ENCODE data around the gene SPARCL1.
"Not testable (repeated sequence)": the region's sequence is repeated elsewhere in the genome, so short reads cannot be mapped to it uniquely, and the experiment has no call there.

Gene SPARCL1, protein sequence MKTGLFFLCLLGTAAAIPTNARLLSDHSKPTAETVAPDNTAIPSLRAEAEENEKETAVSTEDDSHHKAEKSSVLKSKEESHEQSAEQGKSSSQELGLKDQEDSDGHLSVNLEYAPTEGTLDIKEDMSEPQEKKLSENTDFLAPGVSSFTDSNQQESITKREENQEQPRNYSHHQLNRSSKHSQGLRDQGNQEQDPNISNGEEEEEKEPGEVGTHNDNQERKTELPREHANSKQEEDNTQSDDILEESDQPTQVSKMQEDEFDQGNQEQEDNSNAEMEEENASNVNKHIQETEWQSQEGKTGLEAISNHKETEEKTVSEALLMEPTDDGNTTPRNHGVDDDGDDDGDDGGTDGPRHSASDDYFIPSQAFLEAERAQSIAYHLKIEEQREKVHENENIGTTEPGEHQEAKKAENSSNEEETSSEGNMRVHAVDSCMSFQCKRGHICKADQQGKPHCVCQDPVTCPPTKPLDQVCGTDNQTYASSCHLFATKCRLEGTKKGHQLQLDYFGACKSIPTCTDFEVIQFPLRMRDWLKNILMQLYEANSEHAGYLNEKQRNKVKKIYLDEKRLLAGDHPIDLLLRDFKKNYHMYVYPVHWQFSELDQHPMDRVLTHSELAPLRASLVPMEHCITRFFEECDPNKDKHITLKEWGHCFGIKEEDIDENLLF

DNA sequence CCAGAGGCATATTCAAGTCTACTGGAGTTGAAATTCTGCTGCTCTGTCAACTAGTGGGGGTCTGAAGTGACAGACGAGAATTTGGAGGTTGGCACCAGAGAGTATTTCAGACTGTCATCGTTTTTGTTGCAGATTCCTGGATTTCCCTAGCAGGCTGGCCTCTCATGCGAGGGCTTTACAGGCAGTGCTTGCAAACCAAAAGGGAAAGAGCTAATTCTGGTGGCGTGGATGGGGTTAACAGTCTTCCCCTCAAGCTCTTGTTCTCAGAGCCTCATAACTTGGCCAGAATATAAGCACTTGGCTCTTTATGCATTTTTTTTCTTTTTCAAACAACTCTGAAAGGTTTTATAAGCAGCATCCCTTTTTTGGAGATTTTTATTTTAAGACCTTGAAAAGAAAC lies at the start of gene SPARCL1:
Gene SPARCL1 (minus strand): TSS at position 190 of the 400 bp plus-strand sequence. CDS start 29,802 bp downstream, outside the sequence.
- Histone ChIP-seq H3K27me3 (ENCODE audit: insufficient read depth, low read length) (no peaks in the 10 kb centered on the region), H2AFZ (ENCODE audit: low read depth, low read length) (no peak within 1 kb of the TSS), H3K4me1 (ENCODE audit: insufficient read depth, low read length) (peaks cover 48% of the 10 kb centered on the region), H3K4me3 (ENCODE audit: low read length) (no peak within 1 kb of the TSS), H3K9me3 (ENCODE audit: low read length) (no peaks in the 10 kb centered on the region), H3K36me3 (ENCODE audit: insufficient read depth, low read length) (no peaks in the 10 kb centered on the region)

DNA sequence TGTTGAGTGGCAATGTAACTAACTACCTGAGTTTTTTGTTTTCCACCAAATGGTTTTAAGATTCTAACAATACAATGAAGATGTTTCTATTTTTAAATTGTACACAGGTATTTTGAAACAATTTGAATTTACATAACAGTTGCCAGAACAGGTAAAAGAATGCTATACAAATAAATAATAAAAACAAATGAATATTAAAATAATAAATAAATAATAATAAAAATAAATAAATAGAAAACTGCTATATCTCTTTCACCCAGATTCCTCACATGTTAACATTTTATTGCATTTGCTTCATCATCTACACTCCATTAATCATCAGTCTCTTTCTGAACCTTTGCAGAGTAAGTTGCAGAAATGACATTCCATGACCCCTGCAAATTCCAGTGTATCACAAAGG lies 46.8 kb upstream of the SPARCL1 start:
- H3K9me3 ChIP-seq (ENCODE audit: low read length): no peaks in the 10 kb centered on the region
- H3K4me3 ChIP-seq (ENCODE audit: low read length): no peak overlapping the region
- H3K36me3 ChIP-seq (ENCODE audit: insufficient read depth, low read length): no peaks in the 10 kb centered on the region
- H2AFZ ChIP-seq (ENCODE audit: low read depth, low read length): no peak overlapping the region
- H3K27me3 ChIP-seq (ENCODE audit: insufficient read depth, low read length): no peaks in the 10 kb centered on the region
- no peaks in the 10 kb centered on the region for H3K4me1 ChIP-seq (ENCODE audit: insufficient read depth, low read length)

DNA sequence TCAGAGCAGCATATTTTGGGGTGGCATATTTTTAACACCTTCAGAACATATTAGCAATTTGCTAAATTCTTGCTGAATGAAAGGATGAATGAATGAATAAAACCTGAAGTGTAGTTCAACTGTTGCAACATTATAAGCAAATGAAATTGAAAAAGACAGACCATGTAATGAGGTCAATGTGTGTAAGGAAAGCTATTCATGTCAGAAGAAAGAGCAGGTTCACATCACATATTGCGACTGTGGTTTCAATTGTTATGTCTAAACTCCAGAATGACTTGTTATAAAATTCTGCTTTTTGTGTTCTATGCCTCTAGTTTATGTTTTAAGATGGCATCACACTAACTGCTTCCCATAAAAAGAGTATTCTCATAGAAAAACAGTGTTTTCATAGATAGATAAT lies 46.2 kb upstream of the SPARCL1 start:
- Histone ChIP-seq H3K4me3 (ENCODE audit: low read length) (no peak overlapping the region), H3K27me3 (ENCODE audit: insufficient read depth, low read length) (no peaks in the 10 kb centered on the region), H3K36me3 (ENCODE audit: insufficient read depth, low read length) (no peaks in the 10 kb centered on the region), H2AFZ (ENCODE audit: low read depth, low read length) (no peak overlapping the region), H3K4me1 (ENCODE audit: insufficient read depth, low read length) (no peaks in the 10 kb centered on the region), H3K9me3 (ENCODE audit: low read length) (no peaks in the 10 kb centered on the region)

DNA sequence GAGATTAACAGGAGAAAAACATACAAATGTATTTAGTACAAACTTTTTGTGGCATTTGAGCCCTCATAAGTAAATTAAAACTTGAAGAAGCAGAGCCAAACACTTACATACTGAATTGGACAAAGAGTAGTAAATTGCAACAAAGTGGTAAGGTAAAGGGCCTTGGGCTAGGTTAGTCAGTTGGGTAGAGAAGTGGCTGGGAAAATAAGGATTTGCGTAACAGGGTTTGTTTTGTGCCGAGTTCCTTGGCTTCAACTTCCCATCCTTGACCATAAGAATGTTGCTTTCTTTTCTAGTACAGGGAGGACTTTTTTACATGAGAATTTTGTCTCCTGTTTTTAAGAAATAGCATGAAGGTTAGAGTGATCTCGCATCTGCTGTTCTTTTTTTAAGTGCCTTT lies 45.8 kb upstream of the SPARCL1 start:
- Histone ChIP-seq H2AFZ (ENCODE audit: low read depth, low read length) (no peak overlapping the region), H3K27me3 (ENCODE audit: insufficient read depth, low read length) (no peaks in the 10 kb centered on the region), H3K9me3 (ENCODE audit: low read length) (no peaks in the 10 kb centered on the region), H3K4me1 (ENCODE audit: insufficient read depth, low read length) (no peaks in the 10 kb centered on the region), H3K36me3 (ENCODE audit: insufficient read depth, low read length) (no peaks in the 10 kb centered on the region), H3K4me3 (ENCODE audit: low read length) (no peak overlapping the region)

DNA sequence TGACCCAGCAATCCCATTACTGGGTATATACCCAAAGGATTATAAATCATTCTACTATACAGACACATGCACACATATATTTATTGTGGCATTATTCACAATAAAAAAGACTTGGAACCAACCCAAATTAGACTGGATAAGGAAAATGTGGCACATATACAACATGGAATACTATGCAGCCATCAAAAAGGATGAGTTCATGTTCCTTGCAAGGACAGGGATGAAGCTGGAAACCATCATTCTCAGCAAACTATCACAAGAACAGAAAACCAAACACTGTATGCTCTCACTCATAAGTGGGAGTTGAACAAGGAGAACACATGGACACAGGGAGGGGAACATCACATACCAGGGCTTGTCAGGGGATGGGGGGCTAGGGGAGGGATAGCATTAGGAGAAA lies 45.2 kb upstream of the SPARCL1 start:
- H3K27me3 ChIP-seq (ENCODE audit: insufficient read depth, low read length); H3K9me3 ChIP-seq (ENCODE audit: low read length); H2AFZ ChIP-seq (ENCODE audit: low read depth, low read length); H3K36me3 ChIP-seq (ENCODE audit: insufficient read depth, low read length); H3K4me1 ChIP-seq (ENCODE audit: insufficient read depth, low read length); H3K4me3 ChIP-seq (ENCODE audit: low read length): not testable (repeated sequence)

DNA sequence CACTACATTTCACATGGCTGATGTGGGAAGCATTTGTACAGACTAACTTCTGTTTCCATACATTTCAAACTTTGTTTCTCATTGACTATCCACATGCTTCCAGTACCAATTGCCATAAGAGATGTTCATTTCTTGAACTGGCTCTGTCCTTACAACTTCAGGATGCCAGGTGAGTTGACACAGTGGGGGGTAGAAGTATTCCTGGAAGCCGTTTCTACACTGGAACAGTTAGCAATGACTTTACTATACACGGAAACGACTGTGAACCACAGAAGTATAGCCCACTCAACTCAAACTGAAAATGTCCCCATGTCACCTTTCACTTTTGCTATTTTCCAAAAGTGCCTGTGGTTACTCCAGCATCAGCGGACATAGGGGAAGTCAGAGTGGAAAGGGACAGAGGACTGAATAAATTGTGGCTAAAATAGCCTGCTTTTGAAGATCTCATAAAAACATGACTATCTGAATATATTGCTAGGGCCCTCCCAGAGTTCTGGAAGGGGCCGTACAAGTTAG lies 41.2 kb upstream of the SPARCL1 start:
- no peaks in the 10 kb centered on the region for H3K4me1 ChIP-seq (ENCODE audit: insufficient read depth, low read length)
- no peak overlapping the region for H3K4me3 ChIP-seq (ENCODE audit: low read length)
- H3K9me3 ChIP-seq (ENCODE audit: low read length): no peaks in the 10 kb centered on the region
- no peak overlapping the region for H2AFZ ChIP-seq (ENCODE audit: low read depth, low read length)
- H3K27me3 ChIP-seq (ENCODE audit: insufficient read depth, low read length): no peaks in the 10 kb centered on the region
- no peaks in the 10 kb centered on the region for H3K36me3 ChIP-seq (ENCODE audit: insufficient read depth, low read length)

DNA sequence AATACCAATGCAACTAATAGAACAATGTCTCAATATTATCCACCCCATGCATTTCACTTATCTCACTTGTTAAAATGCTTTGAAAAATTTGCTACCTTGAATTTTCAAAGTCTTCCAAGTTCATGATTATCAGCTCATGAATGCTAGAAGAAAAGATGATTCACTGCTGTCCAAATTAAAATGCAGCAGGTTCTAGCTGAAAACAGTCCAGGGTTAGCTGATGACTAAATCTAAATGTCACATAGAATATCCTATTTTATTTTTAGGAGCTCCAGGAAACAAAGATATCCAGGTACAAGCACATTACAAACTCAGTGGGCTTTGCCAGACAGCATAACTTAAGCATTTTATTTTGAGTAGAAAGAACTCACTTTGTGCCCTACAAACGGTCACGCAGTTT lies 38.0 kb upstream of the SPARCL1 start:
- Histone ChIP-seq H3K27me3 (ENCODE audit: insufficient read depth, low read length) (no peaks in the 10 kb centered on the region), H3K4me3 (ENCODE audit: low read length) (no peak overlapping the region), H2AFZ (ENCODE audit: low read depth, low read length) (no peak overlapping the region), H3K4me1 (ENCODE audit: insufficient read depth, low read length) (no peaks in the 10 kb centered on the region), H3K36me3 (ENCODE audit: insufficient read depth, low read length) (no peaks in the 10 kb centered on the region), H3K9me3 (ENCODE audit: low read length) (no peaks in the 10 kb centered on the region)

DNA sequence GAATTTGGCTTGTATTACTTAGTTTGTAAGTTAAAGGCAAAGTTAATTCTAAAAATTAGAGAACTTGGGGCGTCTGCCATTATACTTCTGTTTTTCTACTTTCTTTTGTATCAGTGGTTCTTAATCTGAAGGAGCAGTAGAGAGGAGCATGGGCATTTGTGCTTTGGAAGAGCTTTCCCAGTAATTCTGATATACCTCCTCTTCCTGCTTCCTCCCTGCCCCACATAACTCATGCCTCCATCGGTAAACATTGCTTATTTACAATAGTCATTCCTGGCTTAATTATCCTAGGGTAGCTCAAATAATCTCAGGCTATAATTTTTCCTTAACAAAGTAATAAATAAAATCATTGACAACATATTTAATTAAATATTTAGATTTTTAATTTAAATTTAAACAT lies 37.1 kb upstream of the SPARCL1 start:
- no peaks in the 10 kb centered on the region for H3K4me1 ChIP-seq (ENCODE audit: insufficient read depth, low read length)
- H3K27me3 ChIP-seq (ENCODE audit: insufficient read depth, low read length): no peaks in the 10 kb centered on the region
- H2AFZ ChIP-seq (ENCODE audit: low read depth, low read length): no peak overlapping the region
- no peak overlapping the region for H3K4me3 ChIP-seq (ENCODE audit: low read length)
- no peaks in the 10 kb centered on the region for H3K36me3 ChIP-seq (ENCODE audit: insufficient read depth, low read length)
- H3K9me3 ChIP-seq (ENCODE audit: low read length): no peaks in the 10 kb centered on the region

DNA sequence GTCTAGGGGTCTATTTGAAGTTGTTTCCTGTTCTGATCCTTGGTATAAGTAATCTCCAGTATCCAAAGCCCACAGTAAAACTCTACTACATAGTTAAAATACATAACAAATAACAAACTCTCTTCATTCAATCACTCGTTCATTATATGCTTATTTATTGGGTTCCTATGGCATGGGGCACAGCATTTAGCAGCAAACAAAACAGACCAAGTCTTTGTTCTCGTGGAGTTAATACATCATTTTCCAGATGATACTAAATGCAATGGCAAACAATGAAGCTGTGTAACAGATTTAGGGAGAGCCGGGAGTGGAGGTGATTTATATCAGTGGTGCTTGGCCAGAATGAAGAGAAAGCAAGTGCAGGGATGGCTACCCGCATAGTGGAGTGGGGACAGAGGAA lies 36.6 kb upstream of the SPARCL1 start:
- no peaks in the 10 kb centered on the region for H3K36me3 ChIP-seq (ENCODE audit: insufficient read depth, low read length)
- H3K9me3 ChIP-seq (ENCODE audit: low read length): peaks cover under 1% of the 10 kb centered on the region
- no peaks in the 10 kb centered on the region for H3K27me3 ChIP-seq (ENCODE audit: insufficient read depth, low read length)
- H2AFZ ChIP-seq (ENCODE audit: low read depth, low read length): no peak overlapping the region
- no peaks in the 10 kb centered on the region for H3K4me1 ChIP-seq (ENCODE audit: insufficient read depth, low read length)
- no peak overlapping the region for H3K4me3 ChIP-seq (ENCODE audit: low read length)

DNA sequence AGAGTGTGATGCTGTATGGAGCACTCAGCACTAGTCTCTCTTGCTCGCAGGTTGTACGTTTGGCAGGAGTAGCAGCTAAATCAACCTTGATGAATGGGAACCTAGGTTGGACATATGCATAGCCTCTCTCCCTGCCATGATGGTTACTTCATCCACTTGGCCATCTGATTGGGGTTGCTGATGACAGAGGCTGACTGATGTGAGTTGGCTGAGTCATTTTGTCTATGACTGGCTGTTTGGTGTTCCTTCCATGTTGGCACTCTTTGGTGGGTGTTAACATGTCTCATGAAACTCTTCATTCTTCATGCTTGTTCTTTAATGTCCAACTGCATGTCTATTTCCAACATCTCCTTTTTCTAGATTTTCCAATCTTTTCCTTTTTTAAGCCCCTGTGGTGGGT lies 31.6 kb upstream of the SPARCL1 start:
- Histone ChIP-seq H2AFZ (ENCODE audit: low read depth, low read length) (no peak overlapping the region), H3K4me3 (ENCODE audit: low read length) (no peak overlapping the region), H3K27me3 (ENCODE audit: insufficient read depth, low read length) (no peaks in the 10 kb centered on the region), H3K36me3 (ENCODE audit: insufficient read depth, low read length) (no peaks in the 10 kb centered on the region), H3K9me3 (ENCODE audit: low read length) (peaks cover 3% of the 10 kb centered on the region), H3K4me1 (ENCODE audit: insufficient read depth, low read length) (no peaks in the 10 kb centered on the region)

DNA sequence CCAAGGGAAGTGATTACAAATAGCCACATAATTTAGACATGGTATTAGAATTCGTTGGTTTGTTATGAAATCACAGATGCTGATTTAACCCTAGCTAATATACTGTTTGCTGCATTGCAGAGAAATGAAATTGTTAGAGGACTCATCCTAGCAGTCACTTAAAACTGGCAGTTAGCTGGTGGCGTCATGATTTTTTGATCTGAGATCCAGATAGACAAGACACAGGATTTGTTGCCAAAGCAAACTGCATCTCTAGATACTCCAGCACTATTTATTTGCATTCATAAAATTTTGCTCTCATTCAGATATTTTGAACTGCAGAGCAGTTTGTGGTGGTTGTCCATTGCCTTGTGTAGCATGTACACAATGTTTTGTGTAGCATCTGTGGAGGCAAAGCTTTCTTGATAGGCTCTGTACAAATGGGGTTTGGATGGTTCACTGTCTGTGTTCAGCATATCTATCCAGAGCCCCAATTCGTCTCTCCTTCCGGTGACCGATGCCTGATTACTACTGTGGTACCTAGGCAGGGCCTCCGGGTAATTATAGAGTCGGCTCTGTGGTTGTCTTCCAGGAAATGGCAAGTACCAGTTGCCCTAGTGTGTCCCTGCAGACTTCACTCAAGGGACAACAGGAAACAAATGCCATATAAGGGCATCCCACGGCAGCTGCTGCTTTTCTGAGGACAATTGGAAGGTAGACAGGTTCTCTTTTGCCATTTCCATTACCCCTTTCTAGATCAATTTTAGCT lies 30.1 kb upstream of the SPARCL1 start:
- H3K4me3 ChIP-seq (ENCODE audit: low read length): no peak overlapping the region
- no peaks in the 10 kb centered on the region for H3K4me1 ChIP-seq (ENCODE audit: insufficient read depth, low read length)
- H2AFZ ChIP-seq (ENCODE audit: low read depth, low read length): no peak overlapping the region
- peaks cover 3% of the 10 kb centered on the region for H3K9me3 ChIP-seq (ENCODE audit: low read length)
- H3K36me3 ChIP-seq (ENCODE audit: insufficient read depth, low read length): no peaks in the 10 kb centered on the region
- no peaks in the 10 kb centered on the region for H3K27me3 ChIP-seq (ENCODE audit: insufficient read depth, low read length)

DNA sequence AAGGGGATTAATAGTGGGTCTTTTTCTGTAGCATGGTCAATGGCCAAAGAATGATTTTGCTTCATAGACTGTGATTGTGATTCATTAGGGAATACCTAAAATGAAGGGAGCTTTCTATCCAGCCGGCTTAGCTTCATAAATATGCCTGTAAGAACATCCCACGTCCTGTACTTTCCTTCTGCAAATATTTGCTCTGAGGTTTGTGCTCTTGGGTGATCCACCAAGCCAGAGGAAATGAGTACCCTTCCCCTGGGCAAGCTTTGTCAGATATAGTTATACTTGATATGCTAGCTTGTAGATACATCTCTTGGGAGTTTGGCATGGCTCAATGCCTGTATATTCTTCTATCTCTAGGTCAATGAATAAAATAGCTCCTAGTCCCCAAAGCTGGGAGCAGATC lies 28.2 kb upstream of the SPARCL1 start:
- Histone ChIP-seq H3K36me3 (ENCODE audit: insufficient read depth, low read length) (no peaks in the 10 kb centered on the region), H3K4me3 (ENCODE audit: low read length) (no peak overlapping the region), H3K9me3 (ENCODE audit: low read length) (peaks cover 3% of the 10 kb centered on the region), H3K4me1 (ENCODE audit: insufficient read depth, low read length) (no peaks in the 10 kb centered on the region), H3K27me3 (ENCODE audit: insufficient read depth, low read length) (no peaks in the 10 kb centered on the region), H2AFZ (ENCODE audit: low read depth, low read length) (no peak overlapping the region)
